HG03045 (cell line): ENCODE results near the gene VAC14.

Experiments used
- ATAC-seq: cut with Tn5 transposase; IDR thresholded peaks from one replicate; pipeline ENCODE4 v1.9.1; 2021; ENCODE audit warnings: mild to moderate bottlenecking, moderate library complexity; ENCODE audit not compliant: unreplicated experiment

The VAC14 gene

GRCh38 chr16:70709457-70709856, 91.5 kb downstream of the VAC14 start:
- ATAC-seq = no peak

GRCh38 chr16:70708366-70709246, 92.4 kb downstream of the VAC14 start:
- ATAC-seq = no peak

GRCh38 chr16:70706948-70707465, 94.0 kb downstream of the VAC14 start:
- ATAC-seq = no peak

- no peak for ATAC-seq
These were observed 95.9 kb downstream of the VAC14 start for GRCh38 chr16:70705056-70705455.

- ATAC-seq = no peak
These were observed 96.4 kb downstream of the VAC14 start for GRCh38 chr16:70704586-70704985.

GRCh38 chr16:70703835-70704381, 97.0 kb downstream of the VAC14 start:
- ATAC-seq = no peak

GRCh38 chr16:70703041-70703834, 97.7 kb downstream of the VAC14 start:
- no peak for ATAC-seq

GRCh38 chr16:70702624-70703023, 98.3 kb downstream of the VAC14 start:
- no peak for ATAC-seq

- no peak for ATAC-seq
These were observed 99.0 kb downstream of the VAC14 start for GRCh38 chr16:70701998-70702397.

- no peak for ATAC-seq
These were observed 99.4 kb downstream of the VAC14 start for GRCh38 chr16:70701596-70701995.

GRCh38 chr16:70701036-70701435, 99.9 kb downstream of the VAC14 start:
- no peak for ATAC-seq

GRCh38 chr16:70700101-70701020, 100.6 kb downstream of the VAC14 start:
- ATAC-seq = no peak

- no peak for ATAC-seq
These were observed 101.3 kb downstream of the VAC14 start for GRCh38 chr16:70699696-70700095.

GRCh38 chr16:70698901-70699300, 102.1 kb downstream of the VAC14 start:
- ATAC-seq = no peak

- no peak for ATAC-seq
These were observed 103.3 kb downstream of the VAC14 start for GRCh38 chr16:70697594-70698170.

- no peak for ATAC-seq
These were observed 103.9 kb downstream of the VAC14 start for GRCh38 chr16:70696952-70697593.

- ATAC-seq = no peak
These were observed 104.6 kb downstream of the VAC14 start for GRCh38 chr16:70696355-70696754.

GRCh38 chr16:70695331-70696070, 105.5 kb downstream of the VAC14 start:
- no peak for ATAC-seq

- no peak for ATAC-seq
These were observed 106.1 kb downstream of the VAC14 start for GRCh38 chr16:70694868-70695218.
